K562 (cell line): Measurements from ENCODE around the gene OR52E4. TPM values are rescaled to one million over a fixed set of nuclear protein-coding genes. Genes with fewer than 3 reads are reported as not detected.

Experiments
- ATAC-seq: fragments of 200-7000 bp; cut with Tn5 transposase; 3 replicates; pipeline ENCODE4 v1.9.1; 2020; ENCODE audit warnings: moderate library complexity
- BruUV-seq: library from RNA; stranded (reverse); fragments of 400-500 nt; replicated peaks from 2 replicates; lab custom pipeline; 2021; lab: Mats Ljungman, UMichigan
- CTCF ChIA-PET: fragments of 300-600 bp; formaldehyde crosslinking; extraction: SDS; loops from one replicate; lab custom pipeline; 2021; ENCODE audit warnings: low intra/inter-chr PET ratio; lab: Yijun Ruan, JAX
- POLR2A ChIA-PET: fragments of 300-600, 350-650 bp; sonication (Branson Sonifier 250); formaldehyde crosslinking; extraction: SDS; loops from one replicate; lab custom pipeline; 2021; ENCODE audit warnings: antibody characterized with exemption, inconsistent platforms; lab: Yijun Ruan, JAX
- DNase-seq, 4 experiments: peaks; one replicate each; pipeline versions ENCODE4 v3.0.0 to v3.0.0-alpha.2; 2011 to 2018; ENCODE audit warnings: low spot score in 3 of 4, mixed read lengths in 3 of 4; ENCODE audit errors: extremely low read depth in 1 of 4
- FAIRE-seq: peaks from 2 replicates; lab custom pipeline; 2011; peaks lifted over from hg19 to GRCh38; lab: Jason Lieb, UNC
- H2AFZ ChIP-seq: 2 replicates; pipeline ENCODE4 v1.6.0; 2011; ENCODE audit warnings: low read depth, low read length, control low read depth, inconsistent platforms
- H3K27ac ChIP-seq: fragments of 200-600 bp; 3 replicates; pipeline ENCODE4 v1.8.0; 2011; ENCODE audit warnings: low read depth, mild to moderate bottlenecking, control low read depth, inconsistent platforms, low read length, moderate library complexity, mixed read lengths; ENCODE audit errors: extremely low read depth
- H3K27me3 ChIP-seq, 2 experiments: fragments of 300-600 bp in 1 of 2; 2 replicates in 1 of 2; 3 replicates in 1 of 2; pipeline versions ENCODE4 v1.6.0 to v1.8.0; 2011; ENCODE audit warnings: inconsistent platforms in 2 of 2, low read length in 2 of 2, mild to moderate bottlenecking in 1 of 2, mixed read lengths in 1 of 2, moderate library complexity in 1 of 2; ENCODE audit not compliant: control insufficient read depth in 2 of 2, insufficient read depth in 2 of 2
- H3K36me3 ChIP-seq: fragments of 300-600 bp; 3 replicates; pipeline ENCODE4 v1.8.0; 2011; ENCODE audit warnings: mild to moderate bottlenecking, low read length, inconsistent platforms; ENCODE audit not compliant: control insufficient read depth, insufficient read depth
- H3K4me1 ChIP-seq, 2 experiments: fragments of 200-600 bp in 1 of 2; replicated peaks in 1 of 2; 2 replicates in 1 of 2; 3 replicates in 1 of 2; pipeline versions ENCODE4 v1.5.1 to v1.8.0; 2011; ENCODE audit warnings: inconsistent platforms in 2 of 2, low read length in 2 of 2, mild to moderate bottlenecking in 1 of 2, mixed read lengths in 1 of 2, moderate library complexity in 1 of 2; ENCODE audit not compliant: control insufficient read depth in 2 of 2, insufficient read depth in 2 of 2
- H3K4me2 ChIP-seq: 2 replicates; pipeline ENCODE4 v1.6.1; 2011; ENCODE audit warnings: low read length, control low read depth, inconsistent platforms, mixed read lengths; ENCODE audit not compliant: insufficient read depth
- H3K4me3 ChIP-seq: fragments of 200-600 bp; sonication (generic), shearing (Covaris generic); 2 replicates; pipeline ENCODE4 v1.5.1; 2016; ENCODE audit warnings: control low read depth, inconsistent platforms
- H3K79me2 ChIP-seq: fragments of 200-600 bp; 3 replicates; pipeline ENCODE4 v1.8.0; 2011; ENCODE audit warnings: low read length, inconsistent platforms; ENCODE audit not compliant: control insufficient read depth, insufficient read depth
- H3K9ac ChIP-seq, 2 experiments: 2 replicates each; pipeline versions ENCODE4 v1.6.0 to v1.6.1; 2011; ENCODE audit warnings: low read depth in 2 of 2, low read length in 2 of 2, control low read depth in 1 of 2, inconsistent platforms in 1 of 2, mild to moderate bottlenecking in 1 of 2, mixed read lengths in 1 of 2; ENCODE audit not compliant: insufficient read depth in 1 of 2
- H3K9me1 ChIP-seq: one replicate; pipeline ENCODE4 v1.6.0; 2011; ENCODE audit warnings: inconsistent platforms, mild to moderate bottlenecking, low read length, moderate library complexity; ENCODE audit not compliant: control insufficient read depth, insufficient read depth
- H3K9me3 ChIP-seq: replicated peaks from 2 replicates; pipeline ENCODE4 v1.5.1; 2011; ENCODE audit warnings: low read depth, low read length, inconsistent platforms; ENCODE audit not compliant: control insufficient read depth, insufficient read depth
- H4K20me1 ChIP-seq: replicated peaks from 2 replicates; pipeline ENCODE4 v1.6.1; 2011; ENCODE audit warnings: low read length, inconsistent platforms, mixed read lengths; ENCODE audit not compliant: control insufficient read depth, insufficient read depth
- BRD9 ChIP-seq: fragments of 450-650 bp; IDR thresholded peaks from 2 replicates; pipeline ENCODE4 v1.6.1; 2018; ENCODE audit warnings: low read depth; ENCODE audit not compliant: partially characterized antibody
- CTCFL ChIP-seq: IDR thresholded peaks from 2 replicates; pipeline ENCODE4 v1.6.1; 2011; ENCODE audit warnings: borderline replicate concordance, low read depth, mild to moderate bottlenecking, moderate library complexity, low read length; ENCODE audit not compliant: insufficient read depth, poor library complexity, severe bottlenecking
- DLX4 ChIP-seq: fragments of 250-450 bp; sonication (Bioruptor Pico); IDR thresholded peaks from 2 replicates; pipeline ENCODE4 v1.6.1; 2021; ENCODE audit warnings: mild to moderate bottlenecking
- ELF1 ChIP-seq: fragments of 200-800 bp; sonication (Bioruptor generic); IDR thresholded peaks from 2 replicates; pipeline ENCODE4 v1.6.1; 2016; ENCODE audit warnings: missing genetic modification characterization, missing compliant biosample characterization
- MIER1 ChIP-seq: fragments of 450-650 bp; IDR thresholded peaks from 2 replicates; pipeline ENCODE4 v1.6.1; 2016; ENCODE audit warnings: antibody characterized with exemption, mild to moderate bottlenecking, low read depth
- MLX ChIP-seq, 2 experiments: fragments of 450-650 bp in 1 of 2; sonication (generic) in 1 of 2; formaldehyde crosslinking; conservative IDR thresholded peaks; 2 replicates each; pipeline versions ENCODE4 v1.4.0 to v1.8.1; 2020 to 2022; ENCODE audit warnings: mild to moderate bottlenecking in 1 of 2, missing genetic modification reagents in 1 of 2
- NCOA2 ChIP-seq, 2 experiments: fragments of 450-650 bp; IDR thresholded peaks; 2 replicates each; pipeline ENCODE4 v1.6.1; 2018; ENCODE audit warnings: mild to moderate bottlenecking in 2 of 2, moderate library complexity in 1 of 2; ENCODE audit not compliant: partially characterized antibody in 2 of 2
- SAFB ChIP-seq: fragments of 200-400 bp; formaldehyde crosslinking; IDR thresholded peaks from 2 replicates; pipeline ENCODE4 v1.6.1; 2017; ENCODE audit warnings: low read depth, low read length, borderline replicate concordance
- SMARCA4 ChIP-seq: fragments of 450-650 bp; IDR thresholded peaks from 2 replicates; pipeline ENCODE4 v1.6.1; 2016
- ZNF408 ChIP-seq: fragments of 250-450 bp; sonication (Bioruptor Pico); IDR thresholded peaks from 2 replicates; pipeline ENCODE4 v1.4.0; 2020; ENCODE audit warnings: low read depth, mild to moderate bottlenecking, moderate library complexity
- ZNF778 ChIP-seq: fragments of 450-650 bp; formaldehyde crosslinking; IDR thresholded peaks from 2 replicates; pipeline ENCODE4 v1.4.0; 2020; ENCODE audit warnings: mild to moderate bottlenecking, moderate library complexity
- WGBS: fragments of 100-300 bp; shearing (Covaris generic); methylation state at CpG from one replicate; pipeline ENCODE4 v1.1.6; 2016; ENCODE audit warnings: low coverage, mixed read lengths; ENCODE audit not compliant: insufficient coverage; ENCODE audit errors: missing lambda C conversion rate; 5-methylcytosine and 5-hydroxymethylcytosine counted together
- in situ Hi-C: fragments of 300-500 bp; cut with MboI; formaldehyde crosslinking; loops from 4 replicates; pipeline ENCODE4 v1.15.0; 2018; ENCODE audit warnings: inconsistent platforms, mixed read lengths
- intact Hi-C: fragments of 100-400 bp; cut with micrococcal nuclease; formaldehyde crosslinking; loops from 2 replicates; pipeline ENCODE4 v1.14.2; 2022
- polyA plus RNA-seq, 8 experiments: library from polyadenylated mRNA; depleted of rRNA in 4 of 8; stranded (reverse) in 5 of 8; unstranded in 3 of 8; fragments of >200 nt; fragmentation: Nextera tagmentation in 2 of 8; fragmentation: Illumina TruSeq in 1 of 8; extraction: Ambion mirVana in 2 of 8; extraction: Trizol in 1 of 8; gene quantifications; 2 replicates each; pipeline versions ENCODE4 v1.2.1 to v1.2.3, GENCODE V29; 2011 to 2014; ENCODE audit warnings: inconsistent platforms in 1 of 8, missing spikeins in 1 of 8
- total RNA-seq, 7 experiments: library from RNA; depleted of rRNA in 6 of 7; stranded (reverse); fragments of >200 nt in 6 of 7; fragmentation: Illumina TruSeq in 2 of 7; extraction: Trizol in 2 of 7; gene quantifications; 2 replicates each; pipeline versions ENCODE4 v1.2.1 to v1.2.3, GENCODE V29; 2011 to 2021; ENCODE audit warnings: low replicate concordance in 1 of 7

Gene OR52E4
- total and polyA plus RNA-seq, 9 of the 15 experiments (the other 6 are each of a cell fraction or from before 2014, with no cell fraction given): not detected

DNA sequence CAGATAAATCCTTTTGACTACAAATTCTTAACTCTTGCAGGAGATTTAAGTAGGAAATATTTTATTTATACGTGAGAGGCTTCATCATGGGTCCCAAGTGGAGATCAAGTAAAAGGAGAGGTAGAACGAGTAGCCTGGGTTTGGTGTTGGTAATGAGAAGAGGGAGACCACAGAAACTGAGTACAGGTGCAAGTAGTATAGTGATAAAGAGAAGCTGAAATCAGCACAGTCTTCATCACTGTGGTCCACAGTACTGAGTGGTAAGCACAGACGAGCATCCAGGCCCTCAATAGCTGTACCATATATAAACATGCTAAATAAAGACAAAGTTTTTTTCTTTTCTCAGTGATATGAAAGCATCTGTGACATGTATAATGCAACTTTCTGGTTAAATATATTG lies 6.7 kb downstream of the OR52E4 start:
- Histone ChIP-seq H3K4me1 (no peaks in the 10 kb centered on the region), H3K79me2 (no peaks in the 10 kb centered on the region), H3K9me3 (no peaks in the 10 kb centered on the region), H3K36me3 (no peaks in the 10 kb centered on the region), H3K4me3 (no peak overlapping the region), H4K20me1 (no peaks in the 10 kb centered on the region), H2AFZ (no peak overlapping the region), H3K4me2 (no peak overlapping the region), H3K27me3 (no peaks in the 10 kb centered on the region; a peak in 1 of 5 replicates), H3K27ac (no peak overlapping the region), H3K9me1 (no peaks in the 10 kb centered on the region), H3K9ac (no peak overlapping the region)
- no peak for FAIRE-seq
- ChIA-PET POLR2A (no interaction called here), CTCF (no interaction called here)
- DNase-seq: no peak
- intact Hi-C loops (no loop called here), in situ Hi-C loops (loop anchor here (10.0 kb wide), 1 partner anchor 282 kb away; no protein-coding TSS in a partner anchor)
- 3% methylated on average over 3 of the region's 3 CpGs for WGBS
- no peak for ATAC-seq
- no TSS peak for BruUV-seq
- no peak for TF ChIP-seq ZNF778 (CRISPR knock-in tag)
- no peak for TF ChIP-seq NCOA2 (IDR thresholded peaks at IDR 0.05; ENCODE audit: partially characterized antibody in 2 of 2)
- TF ChIP-seq MIER1: no peak
- no peak for TF ChIP-seq SMARCA4
- no peak for TF ChIP-seq ZNF408 (CRISPR knock-in tag)
- no peak for TF ChIP-seq MLX (CRISPR knock-in tag; conservative IDR thresholded peaks at IDR 0.05)
- TF ChIP-seq SAFB: no peak
- no peak for TF ChIP-seq ELF1 (tag)
- no peak for TF ChIP-seq BRD9
- TF ChIP-seq CTCFL: no peak
- TF ChIP-seq DLX4 (CRISPR knock-in tag): no peak
